Activated CD4-positive, CD25-positive, alpha-beta regulatory T cell (primary cell): ENCODE measurements around the gene HS3ST5.
"Not testable (repeated sequence)": the region's sequence is repeated elsewhere in the genome, so short reads cannot be mapped to it uniquely, and the experiment has no call there.

Source experiments
- DNase-seq, 4 experiments: peaks; one replicate each; lab custom pipeline; 2025; lab: John Stamatoyannopoulos, UW

The HS3ST5 gene

DNA sequence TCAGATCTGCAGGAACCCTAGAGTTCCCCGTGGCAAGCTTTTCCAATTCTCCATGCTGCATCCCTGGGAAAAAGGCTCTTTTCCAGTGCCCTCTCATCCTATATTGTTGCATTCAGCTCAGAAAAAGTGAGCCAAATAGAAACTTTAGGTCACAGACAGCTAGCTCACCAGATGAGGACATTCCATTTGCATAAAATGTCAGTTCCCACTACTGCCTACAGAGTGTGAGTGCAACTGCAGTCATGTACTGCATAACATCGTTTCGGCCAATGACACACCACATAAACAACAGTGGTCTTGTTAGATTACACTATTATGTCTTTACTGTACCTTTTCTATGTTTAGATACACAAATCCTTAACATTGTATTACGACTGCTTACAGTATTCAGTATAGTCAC lies 8.6 kb downstream of the HS3ST5 start:
- DNase-seq, result no peak

DNA sequence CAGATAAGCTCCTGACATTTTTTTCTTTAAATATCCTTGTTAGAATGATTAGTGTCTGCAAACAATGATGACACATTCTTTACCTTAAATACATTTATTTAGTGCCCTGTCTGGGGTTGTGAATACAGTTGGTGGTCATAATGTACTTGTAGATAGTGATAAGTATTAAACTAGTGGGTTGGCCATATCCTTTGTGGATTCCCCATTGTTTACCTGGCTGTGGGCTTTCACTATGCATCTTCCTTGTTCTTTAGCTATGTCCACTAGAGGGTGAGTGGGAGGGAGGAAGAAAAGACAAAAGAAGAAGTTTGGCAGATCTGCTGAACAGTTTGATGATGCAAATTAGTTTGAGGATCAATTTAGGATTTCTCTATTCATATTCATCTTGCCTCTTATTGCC lies 15.7 kb downstream of the HS3ST5 start:
- DNase-seq, result no peak

DNA sequence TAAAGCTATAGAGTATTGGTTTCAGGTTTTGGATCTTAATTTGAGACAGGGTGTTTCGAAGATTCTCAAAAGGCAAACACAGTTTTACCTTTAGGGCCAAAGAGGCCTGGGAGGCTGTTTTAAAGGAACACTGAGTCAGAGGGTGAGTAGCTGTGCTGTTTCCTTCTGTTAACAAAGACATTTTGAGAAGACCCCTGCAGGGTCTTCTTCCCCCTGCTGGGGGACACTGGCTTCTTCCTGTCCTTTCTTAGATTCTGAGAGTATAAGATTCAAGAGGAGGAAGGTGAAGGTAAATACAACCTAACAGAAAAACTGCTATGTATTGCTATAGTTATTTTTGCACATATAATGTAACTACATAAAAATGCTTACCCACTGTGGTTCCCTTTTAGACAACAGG lies 19.0 kb downstream of the HS3ST5 start:
- DNase-seq, result no peak

- no peak for DNase-seq
Measured at GRCh38 chr6:114319749-114320148, 23.1 kb downstream of the HS3ST5 start.

DNA sequence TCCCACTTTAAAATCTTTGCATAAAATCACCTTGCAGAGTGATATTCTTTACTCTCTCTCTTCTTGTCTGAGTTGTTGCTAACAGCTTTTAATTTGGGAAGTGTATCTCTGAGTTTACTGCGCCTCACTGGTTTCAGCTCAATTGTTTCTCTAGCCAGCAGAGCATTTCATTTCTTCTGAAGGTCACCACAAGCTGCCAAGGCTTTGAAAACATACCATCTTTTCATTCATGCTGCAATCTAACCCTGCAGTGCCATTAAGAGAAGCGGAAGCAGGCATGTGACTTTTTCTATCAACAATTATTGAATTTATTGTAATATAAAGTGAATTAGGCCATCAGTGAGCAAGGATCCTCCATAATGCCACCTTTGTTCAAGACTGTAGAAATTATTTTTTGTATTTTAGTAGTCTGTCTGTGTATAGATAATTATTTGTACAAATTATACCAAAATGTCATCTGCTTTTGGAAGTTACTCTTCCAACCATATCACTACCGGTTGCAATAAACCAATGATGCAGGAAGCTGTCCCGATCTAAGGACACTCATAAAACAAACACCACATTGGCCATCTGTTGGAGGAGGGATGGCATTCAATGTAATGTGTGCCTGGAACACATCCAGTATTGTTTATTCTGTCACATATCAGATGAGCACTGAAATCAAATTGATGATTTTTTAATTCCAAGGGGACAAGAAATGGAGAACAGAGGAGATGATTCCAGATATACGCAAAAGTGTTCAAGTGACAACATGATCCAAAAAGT lies 26.8 kb downstream of the HS3ST5 start:
- no peak for DNase-seq

DNA sequence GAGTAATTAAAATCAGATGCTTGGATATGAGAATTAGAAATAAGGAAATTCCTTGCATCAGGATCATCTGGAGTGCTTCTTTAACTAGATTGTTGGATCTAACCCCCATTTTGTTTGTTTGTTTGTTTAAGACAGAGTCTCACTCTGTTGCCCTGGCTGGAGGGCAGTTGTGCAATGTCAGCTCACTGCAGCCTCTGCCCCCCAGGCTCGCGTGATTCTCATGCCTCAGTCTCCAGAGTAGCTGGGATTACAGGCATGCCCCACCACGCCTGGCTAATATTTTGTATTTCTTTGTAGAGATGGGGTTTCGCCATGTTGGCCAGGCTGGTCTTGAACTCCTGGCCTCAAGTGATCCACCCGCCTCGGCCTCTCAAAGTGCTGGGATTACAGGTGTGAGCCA lies 29.0 kb downstream of the HS3ST5 start:
- DNase-seq, result not testable (repeated sequence)

- no peak for DNase-seq
Measured at GRCh38 chr6:114312931-114313330, 29.9 kb downstream of the HS3ST5 start.

- no peak for DNase-seq
Measured at GRCh38 chr6:114310053-114310452, 32.8 kb downstream of the HS3ST5 start.

GRCh38 chr6:114304304-114304887 lies 38.4 kb downstream of the HS3ST5 start:
- no peak for DNase-seq

DNA sequence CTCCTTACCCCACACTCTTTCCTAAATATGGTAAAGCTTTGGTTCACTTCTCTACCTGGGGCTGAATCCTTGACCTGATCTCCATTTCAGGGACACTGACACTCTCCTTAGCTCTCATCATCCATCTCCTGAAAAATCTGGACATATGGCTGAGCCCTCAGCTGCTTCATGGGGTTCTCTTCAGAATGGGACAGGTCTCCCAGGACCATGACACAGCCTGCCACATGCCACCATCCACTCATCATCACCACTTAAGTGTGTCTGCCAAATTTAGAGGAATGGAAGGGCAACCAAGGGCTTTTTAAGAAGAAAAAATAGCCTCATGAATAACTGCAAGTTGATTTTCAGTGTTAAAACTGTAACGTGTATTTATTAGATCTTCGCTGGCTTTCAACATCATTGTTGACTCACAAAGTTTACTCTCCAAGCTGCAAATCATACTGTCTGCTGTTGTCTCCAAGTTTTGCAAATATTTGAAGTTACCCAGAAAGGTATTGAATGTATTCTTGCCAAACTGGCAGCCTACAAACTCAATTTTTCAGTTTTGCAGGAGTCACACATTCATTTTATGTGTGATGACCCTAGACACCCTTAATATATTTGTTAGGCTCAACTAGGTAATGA lies 41.1 kb downstream of the HS3ST5 start:
- DNase-seq, result no peak

DNA sequence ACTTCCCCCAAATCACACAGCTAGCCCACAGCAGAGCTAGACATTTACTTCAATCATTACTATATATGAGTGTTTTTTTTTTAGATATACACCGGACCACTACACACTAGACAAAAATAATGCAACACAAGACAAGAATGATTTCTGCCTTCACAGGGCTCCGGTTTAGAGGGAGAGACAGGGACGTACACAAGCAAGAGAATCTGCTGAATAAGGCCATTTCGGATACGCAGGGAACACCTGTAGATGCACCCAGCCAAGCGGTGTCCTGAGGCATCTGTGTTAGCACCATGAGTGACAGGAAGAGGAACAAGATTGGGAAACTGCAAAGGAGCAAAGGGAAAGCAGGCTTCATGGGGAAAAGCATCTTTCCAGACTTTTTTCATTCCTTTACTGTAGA lies 45.7 kb downstream of the HS3ST5 start:
- DNase-seq, result no peak

DNA sequence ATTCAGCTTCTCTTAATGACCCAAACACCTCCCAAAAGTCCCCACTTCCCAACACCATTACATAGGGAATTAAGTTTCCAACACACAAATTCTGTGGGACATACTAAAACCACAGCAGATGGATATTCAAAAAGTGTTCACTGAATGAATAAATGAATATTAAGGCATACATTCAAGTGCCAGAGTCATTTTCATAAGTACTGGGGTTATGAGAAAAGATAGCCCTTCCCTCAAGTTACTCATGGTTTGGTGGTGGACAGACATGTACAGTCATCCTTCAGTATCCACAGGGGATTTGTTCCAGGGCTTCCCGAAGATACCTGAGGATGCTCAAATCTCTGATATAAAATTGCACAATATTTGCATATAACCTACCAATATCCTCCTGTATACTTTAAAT lies 50.4 kb downstream of the HS3ST5 start:
- DNase-seq, result no peak

GRCh38 chr6:114291428-114291827 lies 51.4 kb downstream of the HS3ST5 start:
- DNase-seq, result no peak

DNA sequence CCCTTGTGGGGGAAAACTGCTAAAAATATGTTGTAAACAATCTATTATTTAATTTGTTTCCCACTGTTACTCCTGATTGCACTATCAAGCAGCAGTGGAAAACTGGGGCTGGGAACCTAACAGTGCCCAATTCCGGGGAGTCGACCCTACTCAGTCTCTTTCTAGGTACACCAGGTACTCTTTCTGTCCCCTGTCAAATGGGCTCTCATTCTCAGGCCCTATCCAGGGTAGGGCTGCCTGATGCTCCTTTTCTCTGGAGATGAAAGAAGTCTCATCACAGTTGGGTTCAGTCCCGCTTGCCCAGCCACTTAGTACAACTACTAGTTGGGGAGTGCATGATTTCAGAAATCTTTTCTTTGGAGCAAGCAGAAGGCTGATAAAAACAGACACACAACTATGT lies 52.0 kb downstream of the HS3ST5 start:
- DNase-seq, result no peak

DNA sequence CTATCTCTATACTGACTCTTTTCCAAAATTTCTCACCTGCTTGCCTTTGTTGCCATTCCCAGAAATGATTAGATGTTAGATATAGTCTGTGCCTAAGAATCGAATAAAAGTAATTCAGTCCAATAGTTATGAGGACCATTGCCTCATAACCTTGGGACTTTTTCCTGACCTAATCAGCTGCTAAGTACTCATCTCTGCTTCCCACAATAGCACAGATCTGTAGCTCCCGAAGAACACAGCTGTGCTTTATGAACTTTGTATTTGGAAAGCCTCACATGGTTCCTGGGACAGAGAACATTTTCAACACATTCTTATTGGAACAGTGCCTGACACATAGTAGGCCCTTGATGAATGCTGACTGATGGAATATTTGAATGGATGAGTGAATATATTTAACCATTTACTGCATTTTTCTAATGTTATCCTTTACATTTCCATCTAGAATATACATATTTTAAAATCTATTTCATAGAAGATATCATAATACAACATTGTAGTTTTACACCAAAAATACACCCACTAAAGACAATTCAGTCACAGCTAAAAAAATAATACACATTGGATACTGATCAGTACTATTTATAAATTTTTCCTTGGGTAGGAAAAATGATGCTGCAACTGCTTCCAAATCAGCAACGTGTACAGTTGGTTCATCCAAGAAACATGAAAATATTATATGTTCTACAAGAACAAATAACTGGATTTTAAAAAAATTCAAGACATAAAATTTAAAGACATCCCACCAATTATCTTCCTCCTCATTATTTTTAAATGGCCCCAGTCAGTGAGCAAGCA lies 53.9 kb downstream of the HS3ST5 start:
- no peak for DNase-seq

GRCh38 chr6:114287461-114287860 lies 55.4 kb downstream of the HS3ST5 start:
- DNase-seq, result no peak

- DNase-seq, result no peak
Measured at GRCh38 chr6:114286211-114286610, 56.6 kb downstream of the HS3ST5 start.

DNA sequence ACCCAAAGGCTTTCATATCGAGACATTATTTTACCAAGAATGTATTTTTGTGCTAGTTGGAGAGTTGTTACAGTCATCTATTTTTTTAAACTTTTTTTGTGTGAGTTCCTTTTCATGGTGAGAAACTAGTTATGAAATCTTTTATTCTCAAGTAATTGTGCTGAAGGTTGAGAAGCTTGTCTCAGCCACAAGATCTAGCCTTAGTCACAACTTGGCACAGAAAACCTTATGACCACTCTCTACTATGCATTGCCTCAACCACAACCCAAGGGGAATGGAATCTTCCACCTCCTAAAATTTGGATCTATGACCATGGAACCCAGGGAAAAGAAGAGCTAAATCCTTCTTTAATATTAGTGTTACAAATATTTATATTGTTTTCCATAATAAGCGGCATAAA lies 58.5 kb downstream of the HS3ST5 start:
- no peak for DNase-seq

- DNase-seq, result no peak
Measured at GRCh38 chr6:114282292-114282691, 60.5 kb downstream of the HS3ST5 start.

DNA sequence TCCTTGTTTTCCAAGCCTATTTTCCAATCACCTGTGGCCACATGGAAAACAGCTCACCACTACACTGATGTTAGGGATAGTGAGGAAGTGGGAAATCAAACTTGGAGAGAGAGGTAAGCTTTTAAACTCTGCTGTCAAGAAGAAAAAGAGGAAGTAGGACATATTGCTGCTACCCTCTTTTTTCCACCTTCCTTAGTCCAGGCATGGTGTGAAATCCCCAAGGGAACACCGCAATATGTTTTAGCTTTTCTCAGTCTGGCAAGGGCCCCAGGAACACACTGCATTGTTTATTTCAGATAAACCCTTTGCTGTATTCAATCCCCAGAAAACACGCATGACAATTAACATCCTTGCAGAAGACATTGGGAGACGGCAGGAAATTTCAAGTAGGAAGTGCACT lies 61.3 kb downstream of the HS3ST5 start:
- no peak for DNase-seq

GRCh38 chr6:114280239-114280982 lies 62.4 kb downstream of the HS3ST5 start:
- DNase-seq, result no peak

- no peak for DNase-seq
Measured at GRCh38 chr6:114277220-114277619, 65.6 kb downstream of the HS3ST5 start.
